ENCODE measurements around the gene MPRIP.

Gene MPRIP

DNA sequence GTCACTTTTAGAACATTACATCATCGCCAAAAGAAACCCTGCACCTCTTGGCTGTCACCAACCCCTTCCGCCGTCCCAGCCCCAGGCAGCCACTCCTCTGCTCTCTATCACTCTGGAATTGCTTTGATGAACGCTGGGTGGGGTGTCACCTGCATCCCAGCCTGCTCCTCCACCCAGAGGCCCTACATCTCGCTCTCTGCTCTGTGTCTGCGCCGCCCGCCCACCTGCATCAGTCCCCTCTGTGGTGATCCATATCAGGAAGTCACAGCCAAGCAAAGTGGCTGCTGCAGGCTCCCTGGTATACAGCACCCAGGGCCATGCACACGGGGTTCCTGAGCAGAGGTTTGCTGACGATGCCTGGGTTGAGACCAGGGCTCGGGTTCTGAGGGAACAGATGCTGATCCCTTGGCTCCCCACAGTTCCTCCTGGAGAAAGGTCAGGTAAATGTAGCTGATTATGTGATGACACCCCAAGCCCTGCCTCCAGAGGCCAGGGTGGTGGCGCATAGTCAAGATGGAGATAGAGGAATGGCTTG lies 30.8 kb downstream of the MPRIP start:
- no peak for DNase-seq

GRCh38 chr17:17073581-17074403 lies 31.5 kb downstream of the MPRIP start:
- DNase-seq: no peak

GRCh38 chr17:17075125-17075781 lies 33.0 kb downstream of the MPRIP start:
- DNase-seq: no peak

- DNase-seq: no peak
Observed at GRCh38 chr17:17076066-17076465, 33.8 kb downstream of the MPRIP start.

- DNase-seq: no peak
Observed at GRCh38 chr17:17077101-17077500, 34.8 kb downstream of the MPRIP start.

- no peak for DNase-seq
Observed at GRCh38 chr17:17077861-17078732, 35.8 kb downstream of the MPRIP start.

DNA sequence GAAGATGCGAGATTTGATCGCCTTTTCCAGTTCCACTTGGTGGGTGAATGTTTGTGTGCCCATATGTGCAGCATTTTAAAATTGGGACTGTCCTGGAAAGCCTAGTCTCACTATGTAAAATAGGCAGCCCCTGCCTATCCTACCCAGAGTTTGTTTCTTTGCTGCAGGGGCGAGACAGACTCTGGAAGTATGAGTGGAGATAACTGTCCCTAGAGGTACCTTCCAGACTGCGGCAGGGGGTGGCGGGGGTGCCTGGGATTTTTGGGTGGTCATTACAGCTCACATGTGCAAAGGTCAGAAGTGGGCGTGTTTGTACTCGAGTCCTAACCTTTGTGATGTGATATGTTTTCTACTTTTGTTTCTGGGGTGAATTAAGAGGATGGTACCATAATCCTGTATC lies 36.6 kb downstream of the MPRIP start:
- DNase-seq: no peak

GRCh38 chr17:17079336-17079735 lies 37.1 kb downstream of the MPRIP start:
- no peak for DNase-seq

DNA sequence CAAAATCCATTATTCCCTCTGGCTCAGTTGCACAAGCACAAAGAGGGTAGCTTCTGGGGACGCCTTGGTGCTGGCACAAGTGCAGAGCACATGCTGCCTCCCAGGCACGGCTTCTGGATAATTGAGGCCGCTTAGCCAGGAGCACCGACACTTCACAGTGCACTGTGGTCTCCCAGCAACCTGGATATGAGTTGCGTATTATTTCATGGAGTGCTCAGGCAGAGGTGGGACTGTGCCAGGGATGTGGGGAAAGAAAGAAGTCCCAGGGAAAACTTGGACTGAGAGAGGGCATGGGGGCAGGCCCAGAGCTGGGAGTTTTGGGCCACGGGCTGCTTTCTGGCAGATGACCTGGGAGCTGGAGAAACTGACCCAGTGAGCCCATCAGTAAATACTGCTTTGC lies 37.5 kb downstream of the MPRIP start:
- no peak for DNase-seq

DNA sequence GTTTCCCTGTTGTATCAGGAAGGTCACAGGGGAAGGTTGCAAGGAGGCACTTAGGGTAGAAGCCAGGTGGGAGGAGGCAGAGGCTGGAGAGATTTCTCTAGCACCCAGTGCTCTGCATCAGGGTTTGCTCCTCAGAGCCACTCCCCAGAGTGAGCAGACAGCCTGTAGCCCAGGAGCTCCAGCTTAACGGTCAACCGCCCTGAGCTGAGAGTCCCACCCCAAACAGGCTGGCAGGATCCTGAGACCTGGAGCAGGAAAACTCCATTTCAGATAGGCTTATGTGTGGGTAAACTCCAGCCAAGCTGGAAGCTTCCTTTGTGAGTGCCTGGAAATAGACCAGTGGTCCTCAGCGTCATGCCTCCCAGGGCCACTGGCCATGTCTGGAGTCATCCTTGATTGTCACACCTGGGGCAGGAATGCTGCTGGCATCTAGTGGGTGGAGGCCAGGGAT lies 37.9 kb downstream of the MPRIP start:
- DNase-seq: no peak

- no peak for DNase-seq
Observed at GRCh38 chr17:17080781-17081180, 38.5 kb downstream of the MPRIP start.

DNA sequence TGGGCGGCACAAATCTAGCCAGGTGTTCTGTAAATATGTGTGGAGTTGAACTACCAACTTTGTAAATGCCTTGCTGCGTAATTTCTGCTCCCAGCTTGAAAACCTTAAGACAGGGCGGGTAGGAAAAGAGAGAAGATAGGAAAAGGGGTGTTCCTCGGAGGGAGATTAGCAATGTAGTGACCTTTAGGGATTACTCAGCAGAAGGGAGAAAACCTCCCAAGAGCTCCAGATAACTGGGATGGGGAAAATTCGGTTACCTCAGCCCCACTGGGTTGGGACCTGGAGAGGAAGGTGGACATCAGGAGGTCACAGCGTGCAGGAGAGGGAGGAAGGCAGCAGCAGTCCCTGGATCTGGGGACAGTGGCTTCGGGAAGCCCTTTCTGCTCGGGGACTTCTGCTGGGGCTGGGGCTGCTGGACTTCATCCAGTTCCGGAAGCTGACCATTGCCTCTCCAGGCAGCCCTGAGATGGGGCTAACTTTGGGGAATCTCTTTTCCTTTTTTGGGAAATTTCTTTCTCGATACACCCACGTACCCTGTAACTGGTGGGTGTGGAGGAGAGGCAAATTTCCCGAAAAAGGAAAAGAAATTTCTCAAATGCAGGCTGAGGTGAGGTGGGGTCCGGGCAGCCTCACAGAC lies 39.2 kb downstream of the MPRIP start:
- no peak for DNase-seq

GRCh38 chr17:17082878-17083277 lies 40.6 kb downstream of the MPRIP start:
- DNase-seq: no peak

DNA sequence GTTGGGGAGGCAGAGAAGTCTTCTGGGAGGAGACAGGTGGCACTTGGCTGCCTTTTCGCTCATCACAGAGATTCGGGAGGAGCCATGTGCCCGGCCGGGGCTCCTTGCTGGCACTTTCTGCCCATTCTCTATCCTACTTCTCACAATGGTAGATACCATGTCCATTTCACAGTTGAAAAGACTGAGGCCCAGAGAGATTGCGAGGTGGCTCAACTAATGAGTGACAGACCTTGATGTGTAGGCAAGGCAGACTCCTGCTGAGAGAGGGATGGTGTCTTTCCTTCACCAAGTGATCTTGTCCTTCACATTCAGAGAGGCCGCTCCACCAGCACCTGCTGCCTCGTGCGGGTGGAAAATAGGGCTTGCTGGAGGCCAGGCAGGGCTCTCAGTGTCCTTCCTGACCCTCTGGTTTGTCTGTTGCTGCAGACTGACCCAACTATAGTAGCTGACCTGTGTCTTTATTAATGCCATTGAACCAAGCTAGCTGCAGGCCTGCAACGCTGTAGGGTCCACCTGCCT lies 42.1 kb downstream of the MPRIP start:
- DNase-seq: no peak

- DNase-seq: no peak
Observed at GRCh38 chr17:17084941-17085340, 42.7 kb downstream of the MPRIP start.

- DNase-seq: no peak
Observed at GRCh38 chr17:17086585-17086984, 44.3 kb downstream of the MPRIP start.

GRCh38 chr17:17087424-17088015 lies 45.3 kb downstream of the MPRIP start:
- no peak for DNase-seq

GRCh38 chr17:17088086-17088485 lies 45.8 kb downstream of the MPRIP start:
- no peak for DNase-seq

- DNase-seq: no peak
Observed at GRCh38 chr17:17088541-17089525, 46.6 kb downstream of the MPRIP start.

- DNase-seq: no peak
Observed at GRCh38 chr17:17089796-17090641, 47.8 kb downstream of the MPRIP start.

All from T1000 (cell line).